GM12892 (cell line): ENCODE measurements around the gene GPC5.
"Not testable (repeated sequence)": the region's sequence is repeated elsewhere in the genome, so short reads cannot be mapped to it uniquely, and the experiment has no call there.

Experiments used
- DNase-seq: peaks from one replicate; pipeline ENCODE4 v3.0.0; 2011; ENCODE audit not compliant: insufficient read length
- FAIRE-seq: peaks from 2 replicates; lab custom pipeline; 2011; peaks lifted over from hg19 to GRCh38; lab: Jason Lieb, UNC
- POLR2A ChIP-seq: IDR thresholded peaks from 2 replicates; pipeline ENCODE4 v1.6.1; 2011; ENCODE audit warnings: low read depth, low read length, control low read depth
- POLR2AphosphoS5 ChIP-seq: IDR thresholded peaks from 2 replicates; pipeline ENCODE4 v1.6.1; 2011; ENCODE audit warnings: low read depth, low read length, control low read depth
- TAF1 ChIP-seq: IDR thresholded peaks from 2 replicates; pipeline ENCODE4 v1.6.1; 2011; ENCODE audit warnings: low read depth, mild to moderate bottlenecking, control low read depth, low read length, borderline replicate concordance

The GPC5 gene

GRCh38 chr13:92896842-92897241, 1498.4 kb downstream of the GPC5 start:
- no peak for DNase-seq
- TF ChIP-seq POLR2AphosphoS5 (no peak), TAF1 (no peak), POLR2A (no peak)
- FAIRE-seq: no peak

GRCh38 chr13:92898946-92899345, 1500.5 kb downstream of the GPC5 start:
- FAIRE-seq, DNase-seq: not testable (repeated sequence)

GRCh38 chr13:92900446-92900845, 1502.0 kb downstream of the GPC5 start:
- DNase-seq: no peak
- no peak for FAIRE-seq
- TF ChIP-seq POLR2A: no peak
- TF ChIP-seq POLR2AphosphoS5: no peak
- TF ChIP-seq TAF1: no peak

GRCh38 chr13:92901739-92902138, 1503.3 kb downstream of the GPC5 start:
- FAIRE-seq (no peak), DNase-seq (no peak)
- no peak for TF ChIP-seq TAF1
- TF ChIP-seq POLR2AphosphoS5: no peak
- TF ChIP-seq POLR2A: no peak

- no peak for FAIRE-seq
- no peak for DNase-seq
- no peak for TF ChIP-seq POLR2AphosphoS5
- TF ChIP-seq TAF1: no peak
- TF ChIP-seq POLR2A: no peak
Measured at GRCh38 chr13:92912629-92913028, 1514.2 kb downstream of the GPC5 start.

- DNase-seq (no peak), FAIRE-seq (no peak)
- TF ChIP-seq POLR2A (no peak), POLR2AphosphoS5 (no peak), TAF1 (no peak)
Measured at GRCh38 chr13:92913840-92914239, 1515.4 kb downstream of the GPC5 start.
